B cell (primary cell): Measurements from ENCODE around the gene NELL1. TPM values are rescaled to one million over a fixed set of nuclear protein-coding genes. Genes with fewer than 3 reads are reported as not detected.

ENCODE experiments used
- ATAC-seq: fragments of 200-7000 bp; cut with Tn5 transposase; one replicate; pipeline ENCODE4 v1.10.0; 2021; ENCODE audit warnings: low read depth, mild to moderate bottlenecking, moderate number of reproducible peaks, moderate library complexity
- CTCF ChIA-PET: fragments of 350-600 bp; sonication (Branson Sonifier 250); formaldehyde crosslinking; loops from one replicate; lab custom pipeline; 2021; ENCODE audit warnings: antibody characterized with exemption, inconsistent platforms; lab: Charles Lee
- POLR2A ChIA-PET: fragments of 350-600 bp; sonication (Branson Sonifier 250); formaldehyde crosslinking; loops from one replicate; lab custom pipeline; 2021; ENCODE audit warnings: antibody characterized with exemption; lab: Charles Lee
- DNase-seq: peaks from one replicate; pipeline ENCODE4 v3.0.0; 2013
- H2AFZ ChIP-seq: 2 replicates; pipeline ENCODE4 v1.6.1; 2012; ENCODE audit warnings: mild to moderate bottlenecking, low read depth, low read length; ENCODE audit not compliant: insufficient read depth, poor library complexity, severe bottlenecking
- H3K27ac ChIP-seq, 2 donors: 1 replicate in 1 of 2; 2 replicates in 1 of 2; pipeline ENCODE4 v1.5.1; 2012 to 2013; ENCODE audit warnings: low read length in 2 of 2, mild to moderate bottlenecking in 2 of 2, moderate library complexity in 1 of 2
- H3K27me3 ChIP-seq, 4 experiments: fragments of 200-600 bp in 1 of 4; sonication (generic) in 1 of 4; replicated peaks in 1 of 4; 1 replicate in 2 of 4; 2 replicates in 2 of 4; pipeline versions ENCODE4 v1.6.1 to v1.7.0; 2013 to 2016; ENCODE audit warnings: low read length in 3 of 4, mild to moderate bottlenecking in 2 of 4, mixed read lengths in 1 of 4, moderate library complexity in 1 of 4; ENCODE audit not compliant: insufficient read depth in 4 of 4, control insufficient read depth in 3 of 4; ENCODE audit errors: control extremely low read depth in 1 of 4
- H3K36me3 ChIP-seq, 2 experiments: replicated peaks in 1 of 2; 1 replicate in 1 of 2; 2 replicates in 1 of 2; pipeline versions ENCODE4 v1.6.1 to v1.7.1; 2013; ENCODE audit warnings: low read length in 1 of 2; ENCODE audit not compliant: insufficient read depth in 2 of 2, control insufficient read depth in 1 of 2; ENCODE audit errors: control extremely low read depth in 1 of 2, extremely low read depth in 1 of 2
- H3K4me1 ChIP-seq, 2 donors: fragments of 200-600 bp in 1 of 2; sonication (generic) in 1 of 2; 1 replicate in 1 of 2; 2 replicates in 1 of 2; pipeline versions ENCODE4 v1.5.1 to v1.6.1; 2013 to 2017; ENCODE audit warnings: low read length in 2 of 2; ENCODE audit not compliant: control insufficient read depth in 2 of 2, insufficient read depth in 2 of 2
- H3K4me2 ChIP-seq: replicated peaks from 2 replicates; pipeline ENCODE3; 2012; ENCODE audit warnings: mild to moderate bottlenecking, low read depth, low read length; ENCODE audit not compliant: poor library complexity, severe bottlenecking
- H3K4me3 ChIP-seq, 5 experiments: fragments of 200-600 bp in 1 of 5; sonication (generic) in 1 of 5; 1 replicate in 3 of 5; 2 replicates in 2 of 5; pipeline versions ENCODE4 v1.5.1 to v1.7.0; 2011 to 2016; ENCODE audit warnings: low read length in 4 of 5, mild to moderate bottlenecking in 4 of 5, low read depth in 2 of 5, control low read depth in 1 of 5, moderate library complexity in 1 of 5; ENCODE audit not compliant: insufficient read depth in 1 of 5; ENCODE audit errors: control extremely low read depth in 1 of 5, extremely low read depth in 1 of 5
- H3K79me2 ChIP-seq: fragments of 200-600 bp; sonication (generic); one replicate; pipeline ENCODE4 v1.6.0; 2016; ENCODE audit warnings: low read length; ENCODE audit not compliant: control insufficient read depth, insufficient read depth
- H3K9ac ChIP-seq: fragments of 200-600 bp; sonication (generic); 2 replicates; pipeline ENCODE4 v1.6.1; 2017; ENCODE audit warnings: mild to moderate bottlenecking, low read length, moderate library complexity
- H3K9me3 ChIP-seq, 3 donors: one replicate each; pipeline versions ENCODE4 v1.6.1 to v1.7.1; 2013; ENCODE audit warnings: low read length in 2 of 3; ENCODE audit not compliant: control insufficient read depth in 2 of 3, insufficient read depth in 1 of 3; ENCODE audit errors: control extremely low read depth in 1 of 3
- H4K20me1 ChIP-seq: 2 replicates; pipeline ENCODE4 v1.6.0; 2012; ENCODE audit warnings: mild to moderate bottlenecking, low read length; ENCODE audit not compliant: insufficient read depth, control insufficient read depth, poor library complexity, severe bottlenecking
- H3K27ac Mint-ChIP-seq: one replicate; pipeline ENCODE4 v1.8.0; 2021; ENCODE audit warnings: mixed read lengths
- H3K27me3 Mint-ChIP-seq: one replicate; pipeline ENCODE4 v1.8.0; 2021; ENCODE audit warnings: mixed read lengths
- H3K4me1 Mint-ChIP-seq: one replicate; pipeline ENCODE4 v1.8.0; 2021; ENCODE audit warnings: mixed read lengths
- H3K4me3 Mint-ChIP-seq: one replicate; pipeline ENCODE4 v1.8.0; 2021; ENCODE audit warnings: mixed read lengths
- H3K9me3 Mint-ChIP-seq: one replicate; pipeline ENCODE4 v1.8.0; 2022; ENCODE audit warnings: mixed read lengths; ENCODE audit not compliant: insufficient read depth
- CTCF ChIP-seq: fragments of 200-600 bp; IDR thresholded peaks from one replicate; pipeline ENCODE4 v1.8.0; 2022; ENCODE audit warnings: antibody characterized with exemption, mild to moderate bottlenecking
- EZH2 ChIP-seq: IDR thresholded peaks from 2 replicates; pipeline ENCODE4 v1.6.1; 2012; ENCODE audit warnings: borderline replicate concordance, low read depth, mild to moderate bottlenecking, moderate library complexity, low read length; ENCODE audit not compliant: insufficient read depth, poor library complexity, severe bottlenecking
- WGBS: methylation state at CpG from one replicate; pipeline ENCODE4 v1.1.5; 2013; ENCODE audit warnings: missing lambda C conversion rate; ENCODE audit not compliant: insufficient coverage; 5-methylcytosine and 5-hydroxymethylcytosine counted together
- intact Hi-C: fragments of 100-400 bp; cut with micrococcal nuclease; formaldehyde crosslinking; loops from one replicate; pipeline ENCODE4 v1.10.0; 2022
- polyA plus RNA-seq: library from polyadenylated mRNA; depleted of rRNA; stranded (reverse); fragments of >200 nt; gene quantifications from 2 replicates; pipeline ENCODE4 v1.2.3, GENCODE V29; 2012
- total RNA-seq, 2 donors: library from RNA; stranded (reverse); fragments of 120-200 nt in 1 of 2; gene quantifications; 1 replicate in 1 of 2; 2 replicates in 1 of 2; pipeline versions ENCODE4 v1.2.3 to v1.2.4, GENCODE V29; 2013 to 2022

NELL1 gene
- total and polyA plus RNA-seq, 2 donors (not counting 1 experiment from before 2014, with no cell fraction given): not detected

GRCh38 chr11:21142007-21142406, 472.6 kb downstream of the NELL1 start:
- no peak for ATAC-seq
- no peak overlapping the region for H3K27ac Mint-ChIP-seq
- no peak overlapping the region for H3K27ac ChIP-seq
- no peak for DNase-seq
- H3K9me3 Mint-ChIP-seq: no peaks in the 10 kb centered on the region
- no peak overlapping the region for H2AFZ ChIP-seq
- H3K9ac ChIP-seq: no peak overlapping the region
- H3K4me1 Mint-ChIP-seq: no peaks in the 10 kb centered on the region
- WGBS: 29% methylated on average over 1 of the region's 2 CpGs
- POLR2A ChIA-PET: no interaction called here
- no peaks in the 10 kb centered on the region for H3K4me1 ChIP-seq
- H3K36me3 ChIP-seq: no peaks in the 10 kb centered on the region
- no peak overlapping the region for H3K4me3 ChIP-seq
- no peaks in the 10 kb centered on the region for H4K20me1 ChIP-seq
- H3K27me3 ChIP-seq: no peaks in the 10 kb centered on the region
- TF ChIP-seq CTCF (no peak), EZH2 (no peak)
- H3K9me3 ChIP-seq: no peaks in the 10 kb centered on the region
- no peaks in the 10 kb centered on the region for H3K79me2 ChIP-seq
- no peak overlapping the region for H3K4me2 ChIP-seq
- no peak overlapping the region for H3K4me3 Mint-ChIP-seq
- no peaks in the 10 kb centered on the region for H3K27me3 Mint-ChIP-seq
- CTCF ChIA-PET: no interaction called here
- intact Hi-C loops: no loop called here

GRCh38 chr11:21144531-21144930, 475.1 kb downstream of the NELL1 start:
- Histone ChIP-seq H3K4me3 (no peak overlapping the region), H2AFZ (no peak overlapping the region), H3K4me2 (no peak overlapping the region), H3K27me3 (no peaks in the 10 kb centered on the region), H3K9me3 (no peaks in the 10 kb centered on the region), H4K20me1 (no peaks in the 10 kb centered on the region), H3K9ac (no peak overlapping the region), H3K79me2 (no peaks in the 10 kb centered on the region), H3K27ac (no peak overlapping the region), H3K36me3 (no peaks in the 10 kb centered on the region), H3K4me1 (no peaks in the 10 kb centered on the region)
- no peak overlapping the region for H3K4me3 Mint-ChIP-seq
- DNase-seq (no peak), ATAC-seq (no peak)
- intact Hi-C loops: no loop called here
- WGBS: 93% methylated on average over 2 of the region's 2 CpGs
- no peak overlapping the region for H3K27ac Mint-ChIP-seq
- CTCF ChIA-PET: no interaction called here
- no peaks in the 10 kb centered on the region for H3K9me3 Mint-ChIP-seq
- no peaks in the 10 kb centered on the region for H3K27me3 Mint-ChIP-seq
- POLR2A ChIA-PET: no interaction called here
- no peaks in the 10 kb centered on the region for H3K4me1 Mint-ChIP-seq
- TF ChIP-seq EZH2 (no peak), CTCF (no peak)
